G401 (cell line): ENCODE results near the gene ICE1. TPM values are rescaled to one million over a fixed set of nuclear protein-coding genes. Genes with fewer than 3 reads are reported as not detected.
A peak's percentile ranks its signal among the peaks of the same experiment; 100 is the strongest.
"Not testable (repeated sequence)": the region's sequence is repeated elsewhere in the genome, so short reads cannot be mapped to it uniquely, and the experiment has no call there.

Experiments
- DNase-seq: peaks from one replicate; pipeline ENCODE4 v3.0.0-alpha.2; 2015; ENCODE audit warnings: low spot score
- in situ Hi-C: cut with HindIII; loops from 2 replicates; pipeline ENCODE4 v1.10.0; 2016; ENCODE audit warnings: low sequenced_read_pairs, mixed read lengths
- total RNA-seq: library from RNA; depleted of rRNA; stranded (reverse); fragments of >200 nt; shearing (Covaris generic); gene quantifications from 2 replicates; pipeline ENCODE4 v1.2.3, GENCODE V29; 2014; rRNA removed

Gene ICE1, protein sequence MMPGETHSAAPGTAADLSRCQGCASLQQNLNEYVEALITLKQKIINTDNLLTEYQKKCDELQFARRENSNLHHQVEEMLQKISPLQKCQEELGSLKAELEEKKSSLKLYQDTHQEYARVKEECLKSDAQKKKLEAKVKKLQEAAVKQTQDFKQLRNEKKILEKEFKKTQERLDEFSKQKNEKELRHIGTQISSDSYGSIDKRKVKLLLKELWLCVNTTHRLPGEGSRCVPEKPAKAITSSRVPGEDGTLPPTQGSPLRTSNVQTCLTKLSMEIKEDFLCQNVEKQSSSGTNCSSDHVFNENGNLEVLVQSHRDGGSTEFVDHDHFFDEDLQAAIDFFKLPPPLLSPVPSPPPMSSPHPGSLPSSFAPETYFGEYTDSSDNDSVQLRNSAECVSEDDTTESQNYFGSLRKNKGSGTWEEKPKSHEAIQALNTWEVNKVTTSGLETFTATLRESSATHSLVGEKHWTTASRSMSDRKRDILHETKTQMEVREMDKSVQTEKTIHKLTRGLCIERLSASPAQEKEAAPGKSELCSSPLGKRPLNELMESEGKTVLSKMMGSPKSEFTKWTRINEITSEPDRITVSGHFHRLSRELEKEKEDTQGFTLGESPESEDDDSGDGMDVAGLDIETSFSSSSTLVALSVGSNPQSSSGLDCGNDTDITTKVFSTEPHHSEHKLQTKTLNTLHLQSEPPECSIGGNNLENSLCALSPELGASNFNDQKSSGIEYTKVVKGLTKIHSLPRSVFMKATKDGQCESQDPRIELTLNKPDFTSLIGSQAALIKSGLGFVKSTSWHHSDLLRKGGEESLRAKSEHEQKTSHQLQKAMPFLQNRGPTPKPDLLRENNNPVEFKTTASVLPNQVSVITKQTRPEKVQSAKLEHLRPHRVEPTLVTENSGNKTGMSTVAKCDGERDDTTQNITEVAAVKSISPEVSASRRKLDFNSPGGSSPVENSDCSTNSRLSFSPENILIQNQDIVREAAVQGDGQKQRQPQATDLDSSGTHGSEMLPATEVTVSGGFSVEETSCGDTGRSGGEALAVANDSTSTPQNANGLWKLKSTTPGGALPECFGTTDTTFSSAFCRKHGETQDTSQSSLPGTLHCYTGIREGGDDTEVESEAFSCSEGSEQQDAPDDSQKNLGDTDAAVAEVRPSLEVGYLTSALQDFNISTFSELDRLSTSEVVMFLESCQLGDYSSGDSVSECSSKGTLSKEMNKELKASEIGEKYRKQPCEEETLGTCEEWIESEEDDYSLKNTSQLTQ (N-terminal part only)
- 14.1 and 24.3 TPM in 2 replicates for total RNA-seq

DNA sequence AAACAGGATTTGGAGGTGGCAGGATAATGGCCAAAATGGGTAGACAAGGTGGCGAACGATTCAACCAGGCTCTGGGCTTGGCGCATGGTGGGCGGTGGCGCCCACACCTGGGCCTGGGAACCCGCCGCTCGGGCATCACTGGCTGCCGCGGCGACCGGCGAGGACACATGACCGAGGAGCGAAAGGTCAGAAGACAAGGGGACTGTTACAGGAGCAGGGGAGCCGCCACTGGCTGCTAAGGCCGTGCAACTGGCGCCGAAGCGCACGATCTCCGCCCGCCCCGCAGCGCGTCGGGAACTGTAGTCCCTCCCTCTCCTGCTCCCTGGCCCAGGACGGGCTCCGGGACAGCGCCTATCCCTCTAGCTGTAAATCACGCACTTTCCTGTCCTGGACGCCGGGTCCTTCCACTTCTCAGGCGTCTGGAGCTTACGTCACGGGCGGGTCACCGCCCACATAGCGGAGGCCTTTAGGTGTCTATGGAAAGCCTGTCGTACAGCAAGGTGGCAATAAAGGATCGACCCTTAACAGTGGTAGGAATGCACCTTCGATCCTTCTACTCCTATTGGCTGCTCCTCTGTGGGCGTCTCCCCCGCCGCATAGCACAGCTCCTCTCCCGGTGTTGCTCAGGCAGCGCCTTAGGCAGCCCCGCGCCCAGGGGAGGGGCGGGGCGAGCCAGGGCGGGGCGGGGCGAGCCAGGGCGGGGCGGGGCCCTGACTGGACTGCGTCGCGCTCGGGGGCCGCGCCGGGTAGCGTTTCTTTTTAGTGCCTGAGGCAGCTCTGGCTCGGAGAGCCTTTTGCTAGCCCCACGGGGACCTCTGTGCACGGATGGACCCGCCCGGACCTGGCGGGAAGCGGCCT, at the start of gene ICE1:
ICE1 (plus strand) TSS at position 717 of the 858 bp plus-strand sequence. CDS start 239 bp downstream, outside the sequence.
- in situ Hi-C loops: no loop called here
- peak; percentile 99 for DNase-seq

DNA sequence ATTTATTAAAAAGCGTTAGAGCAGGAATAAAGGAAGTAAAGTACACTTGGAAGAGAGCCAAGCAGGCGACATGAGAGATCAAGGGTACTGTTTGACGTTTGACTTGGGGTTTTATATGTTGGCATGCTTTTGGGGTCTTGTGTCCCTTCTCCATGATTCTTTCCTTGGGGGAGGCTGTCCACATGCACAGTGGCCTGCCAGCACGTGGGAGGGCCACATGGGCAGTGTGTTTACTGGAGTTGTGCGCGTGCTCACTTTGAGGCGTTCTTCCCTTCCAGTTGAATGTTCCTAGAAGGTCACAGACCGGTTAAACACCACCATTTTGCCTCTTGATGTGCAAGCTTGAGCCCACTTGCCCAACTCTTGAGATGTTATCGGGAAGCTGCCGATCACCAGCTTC, 49.5 kb upstream of the ICE1 start:
- in situ Hi-C loops: no loop called here
- no peak for DNase-seq

DNA sequence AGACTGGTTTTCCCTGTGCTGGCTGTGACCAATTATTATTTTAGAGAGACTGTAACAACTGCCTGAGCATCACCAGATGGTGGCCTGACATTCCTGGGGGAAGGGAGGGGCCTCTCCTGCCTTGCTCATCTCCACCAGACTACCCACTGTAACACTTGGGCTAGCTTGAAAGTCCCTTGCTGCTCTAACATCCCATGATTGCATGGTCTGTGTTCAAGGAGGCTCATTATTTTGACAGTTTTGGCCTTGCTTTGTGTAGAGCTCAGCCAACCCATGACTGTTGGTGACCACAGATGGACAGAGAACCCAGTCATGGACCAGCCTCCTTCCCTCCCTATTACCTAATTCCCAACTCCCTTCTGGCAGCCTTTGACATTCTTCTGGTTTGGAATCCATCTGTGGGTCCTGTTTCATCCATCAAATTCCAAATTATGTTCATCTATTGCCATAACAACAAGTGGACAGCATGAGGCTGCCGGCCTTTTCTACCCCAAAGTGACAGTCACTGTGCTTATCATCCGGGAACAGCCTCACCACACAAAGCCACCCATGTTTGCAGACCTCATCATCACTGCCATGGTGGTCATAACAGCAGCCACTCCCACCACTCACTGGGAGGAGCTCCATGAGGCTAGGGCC, 49.0 kb upstream of the ICE1 start:
- in situ Hi-C loops: no loop called here
- DNase-seq: no peak

DNA sequence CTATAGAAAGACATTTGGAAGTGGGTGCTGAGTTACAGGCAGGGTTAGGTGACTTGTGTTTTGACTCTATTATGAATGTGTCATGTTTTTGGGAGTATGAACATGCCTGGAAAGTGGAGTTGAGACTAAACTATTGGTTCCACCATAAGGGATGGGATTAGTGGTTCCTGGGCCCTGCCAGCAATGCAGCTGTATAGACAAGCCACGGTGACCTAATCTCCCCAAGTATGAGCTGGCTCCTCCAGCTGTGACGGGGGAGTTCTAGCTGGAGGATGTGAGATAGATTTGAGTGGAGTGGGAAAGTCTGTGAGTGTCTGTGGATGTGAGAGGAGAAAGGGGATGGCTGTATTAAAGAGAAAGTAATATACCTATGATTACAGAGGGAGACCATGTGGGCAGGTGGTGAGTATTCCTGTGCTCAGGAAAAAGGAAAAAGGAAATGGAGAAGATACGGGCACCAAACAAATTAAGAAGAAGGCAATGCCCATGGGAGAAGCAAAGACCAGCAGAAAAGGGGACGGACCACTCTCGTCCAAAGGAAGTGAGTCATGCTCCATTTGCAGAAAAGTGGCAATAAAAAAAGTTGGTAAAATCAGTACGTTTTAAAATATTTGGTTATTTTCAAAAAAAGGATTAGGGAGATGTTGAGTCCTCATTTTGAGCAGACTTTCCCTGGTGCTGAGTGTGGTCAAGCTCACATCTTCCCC, 48.3 kb upstream of the ICE1 start:
- DNase-seq: no peak
- in situ Hi-C loops: no loop called here

DNA sequence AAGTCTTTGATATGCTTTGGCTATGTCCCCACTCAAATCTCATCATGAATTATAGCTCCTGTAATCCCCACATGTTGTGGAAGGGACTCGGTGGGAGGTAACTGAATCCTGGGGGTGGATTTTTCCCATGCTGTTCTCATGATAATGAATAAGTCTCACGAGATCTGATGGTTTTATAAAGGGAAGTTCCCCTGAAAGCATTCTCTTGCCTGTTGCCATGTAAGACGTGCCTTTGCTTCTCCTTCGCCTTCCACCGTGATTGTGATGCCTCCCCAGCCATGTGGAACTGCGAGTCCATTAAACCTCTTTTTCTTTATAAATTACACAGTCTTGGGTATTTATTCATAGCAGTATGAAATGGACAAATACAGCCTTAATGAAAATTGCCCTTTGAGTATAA, 44.7 kb upstream of the ICE1 start:
- in situ Hi-C loops: no loop called here
- DNase-seq: no peak

DNA sequence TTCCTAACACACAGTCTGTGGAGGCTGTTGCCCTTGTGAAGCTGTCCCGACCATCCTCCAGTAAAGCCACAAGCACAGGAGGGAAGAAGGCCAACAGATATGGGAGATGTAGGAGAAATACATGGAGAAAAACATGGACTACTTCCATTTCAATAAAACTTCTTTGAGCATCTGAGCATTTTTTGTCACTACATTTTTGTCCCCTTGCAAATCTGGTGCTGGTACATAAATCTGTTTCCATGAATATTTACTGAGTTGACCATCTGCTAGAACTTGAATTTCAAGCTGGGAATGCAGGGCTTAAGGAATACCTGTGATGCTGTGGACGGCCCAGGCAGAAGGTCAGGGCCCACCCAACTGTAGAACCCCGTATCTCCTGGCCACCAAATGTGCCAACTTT, 43.9 kb upstream of the ICE1 start:
- in situ Hi-C loops: no loop called here
- DNase-seq: peak; percentile 33

DNA sequence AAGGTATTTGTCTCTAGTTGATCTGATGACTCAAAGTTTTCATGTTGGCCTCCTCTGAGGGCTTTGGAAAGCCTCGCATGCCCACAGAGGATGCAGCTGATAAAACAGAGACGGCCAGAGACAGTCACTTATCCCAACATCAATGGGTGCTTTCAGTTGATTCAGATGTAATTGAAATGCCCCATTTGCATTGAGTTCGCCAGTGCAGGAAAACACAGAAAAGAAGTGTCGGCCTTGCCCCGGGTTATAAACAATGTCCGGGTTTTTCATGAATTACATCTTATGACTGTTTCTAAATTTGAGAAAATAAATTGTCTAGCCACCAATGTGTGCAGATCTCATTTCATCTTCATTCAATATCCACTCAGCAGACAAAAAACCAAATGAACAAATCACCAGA, 42.2 kb upstream of the ICE1 start:
- no peak for DNase-seq
- in situ Hi-C loops: no loop called here

DNA sequence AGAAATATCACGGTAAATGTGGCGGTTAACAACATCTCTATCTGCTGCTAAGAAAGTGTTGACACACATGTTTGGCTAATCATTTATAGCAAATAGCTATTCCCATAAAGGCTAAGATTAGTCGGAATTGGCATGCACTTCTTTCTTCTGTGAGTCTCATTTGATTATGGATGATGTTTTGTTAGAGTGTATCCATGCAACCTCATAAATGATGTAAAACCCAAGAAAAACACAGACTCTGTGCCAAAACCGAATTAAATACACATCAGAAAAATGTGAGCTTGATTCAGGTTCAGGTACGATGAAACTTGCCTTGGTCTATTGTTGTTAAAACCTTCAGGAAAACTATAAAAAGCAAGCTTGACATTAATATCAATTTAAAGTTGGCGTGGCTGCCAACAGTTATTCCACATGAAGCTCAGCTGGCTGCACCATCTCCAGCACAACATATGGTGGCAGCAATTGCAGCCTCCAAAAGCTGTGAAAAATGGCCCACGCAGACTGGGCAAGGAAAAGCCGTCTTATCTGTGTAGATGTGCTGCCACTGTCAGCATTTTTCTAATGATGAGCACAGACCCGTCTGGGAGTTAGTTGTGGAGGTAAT, 41.1 kb upstream of the ICE1 start:
- in situ Hi-C loops: no loop called here
- peak; percentile 80 for DNase-seq

DNA sequence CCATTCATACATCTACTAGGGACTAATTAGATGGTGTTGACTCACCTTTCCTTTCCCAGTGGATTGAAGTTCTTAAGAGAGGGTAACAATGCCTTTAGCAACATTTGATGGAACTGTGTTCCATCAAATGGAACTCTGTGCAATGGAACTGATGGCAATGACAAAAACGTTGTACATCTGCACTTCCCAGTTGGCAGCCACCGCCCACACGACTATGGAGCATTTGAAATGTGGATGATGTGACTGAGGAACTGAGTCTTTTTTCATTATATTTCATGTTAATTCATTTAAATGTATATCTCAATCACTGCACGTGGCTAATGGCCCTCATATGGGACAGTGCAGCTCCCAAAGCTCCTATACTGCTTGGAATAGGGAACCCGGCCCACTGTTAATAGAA, 39.0 kb upstream of the ICE1 start:
- DNase-seq: no peak
- in situ Hi-C loops: no loop called here

DNA sequence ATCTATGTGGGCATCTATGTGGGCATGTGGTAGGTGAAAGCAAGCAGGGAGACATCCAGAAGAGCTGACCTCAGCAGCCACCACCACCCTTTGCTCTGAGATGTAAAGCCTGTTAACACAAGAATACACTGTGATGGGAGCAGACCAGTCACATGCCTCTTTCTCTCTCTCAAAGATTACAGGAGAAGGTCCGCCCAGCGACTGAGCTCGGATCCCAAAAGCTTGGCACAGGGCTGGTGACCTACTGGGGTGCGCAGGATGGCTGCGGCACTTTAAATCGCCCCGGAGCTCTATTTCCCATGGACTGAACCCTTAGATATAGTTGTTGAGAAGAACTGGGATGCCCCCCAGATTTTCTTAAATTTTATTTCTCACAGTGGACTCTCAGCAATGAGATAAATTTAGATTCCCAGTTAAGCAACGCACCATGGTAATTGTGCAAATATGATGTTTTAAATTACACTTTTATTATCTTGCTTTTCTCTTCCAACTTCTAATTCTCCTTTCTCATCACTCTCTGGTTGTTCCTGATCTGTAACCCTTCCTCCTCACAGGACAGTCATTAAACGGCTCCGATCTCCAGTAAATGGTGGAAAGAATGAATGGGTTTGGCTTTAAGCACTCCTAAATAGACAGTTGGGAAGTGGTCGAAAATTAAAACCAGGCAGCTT, 37.7 kb upstream of the ICE1 start:
- no peak for DNase-seq
- in situ Hi-C loops: no loop called here

DNA sequence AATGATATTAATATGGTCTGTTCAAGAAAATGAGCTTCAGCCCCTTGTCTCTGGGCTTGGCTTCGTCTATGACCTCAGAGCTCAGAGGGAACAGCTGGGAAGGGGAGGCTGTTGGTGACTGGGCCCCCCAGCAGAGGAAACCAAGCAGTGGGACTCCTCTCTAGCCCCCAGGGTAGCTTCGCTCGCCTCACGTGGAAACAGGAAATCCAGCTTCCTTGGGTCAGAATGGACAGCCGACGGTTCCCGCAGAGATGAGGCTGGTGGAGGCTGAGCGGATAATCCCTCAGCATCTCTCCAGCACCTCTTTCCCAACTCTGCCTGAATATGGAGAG, 37.2 kb upstream of the ICE1 start:
- in situ Hi-C loops: no loop called here
- DNase-seq: no peak

DNA sequence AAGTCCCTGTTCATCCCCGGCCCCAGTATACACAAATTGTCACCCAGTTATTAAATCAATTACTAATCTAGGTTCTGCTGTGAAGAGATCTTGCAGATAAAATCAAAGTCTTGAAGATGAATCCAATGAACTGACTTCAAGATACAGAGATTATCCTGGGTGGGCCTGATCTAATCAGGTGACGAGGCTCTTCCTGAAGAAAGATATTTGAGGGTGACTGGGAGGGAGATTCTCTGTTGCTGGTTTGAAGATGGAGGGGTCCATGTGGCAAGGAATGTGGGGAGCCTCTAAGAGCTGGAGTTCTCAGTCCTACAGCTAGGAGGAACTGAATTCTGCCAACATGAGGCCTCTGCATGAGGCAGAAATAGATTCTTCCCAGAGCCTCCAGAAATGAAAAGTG, 36.1 kb upstream of the ICE1 start:
- in situ Hi-C loops: no loop called here
- DNase-seq: no peak

DNA sequence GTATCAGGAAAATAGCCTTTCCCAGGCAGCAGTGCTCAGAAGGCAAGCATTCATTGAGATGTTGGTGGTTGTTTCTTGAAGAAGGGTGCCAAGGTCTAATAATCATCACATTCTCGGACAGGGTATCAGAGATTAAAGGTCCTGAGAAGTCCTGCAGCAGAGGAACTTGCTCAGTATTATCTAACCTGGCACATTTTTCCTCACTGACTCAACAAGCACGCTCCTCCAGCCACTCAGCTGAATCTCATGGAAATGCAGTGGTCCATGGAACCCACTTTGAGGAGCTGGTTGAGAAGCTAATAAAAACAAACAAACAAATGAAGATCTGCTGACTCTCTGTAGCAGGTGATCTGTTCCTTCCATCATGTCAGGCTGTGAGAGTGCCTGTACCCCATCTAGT, 35.3 kb upstream of the ICE1 start:
- in situ Hi-C loops: no loop called here
- DNase-seq: no peak

DNA sequence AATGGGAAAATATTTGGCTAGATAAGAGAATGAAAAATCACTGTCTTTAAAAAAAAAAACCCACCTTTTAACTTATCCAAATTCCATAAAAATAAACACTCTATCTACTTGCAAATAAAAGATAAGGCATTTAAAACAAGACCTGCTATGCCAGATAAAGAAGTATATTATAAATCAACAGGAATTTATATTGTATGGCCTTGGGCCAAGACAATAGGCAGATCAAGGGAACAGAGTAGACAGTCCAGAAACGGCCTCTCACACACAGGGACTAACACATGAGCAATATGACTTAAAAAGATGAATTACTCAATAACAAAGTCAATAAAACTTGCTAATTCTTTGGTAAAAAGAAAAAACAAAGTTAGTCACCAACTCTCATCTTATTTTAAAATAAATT, 34.7 kb upstream of the ICE1 start:
- no peak for DNase-seq
- in situ Hi-C loops: no loop called here

DNA sequence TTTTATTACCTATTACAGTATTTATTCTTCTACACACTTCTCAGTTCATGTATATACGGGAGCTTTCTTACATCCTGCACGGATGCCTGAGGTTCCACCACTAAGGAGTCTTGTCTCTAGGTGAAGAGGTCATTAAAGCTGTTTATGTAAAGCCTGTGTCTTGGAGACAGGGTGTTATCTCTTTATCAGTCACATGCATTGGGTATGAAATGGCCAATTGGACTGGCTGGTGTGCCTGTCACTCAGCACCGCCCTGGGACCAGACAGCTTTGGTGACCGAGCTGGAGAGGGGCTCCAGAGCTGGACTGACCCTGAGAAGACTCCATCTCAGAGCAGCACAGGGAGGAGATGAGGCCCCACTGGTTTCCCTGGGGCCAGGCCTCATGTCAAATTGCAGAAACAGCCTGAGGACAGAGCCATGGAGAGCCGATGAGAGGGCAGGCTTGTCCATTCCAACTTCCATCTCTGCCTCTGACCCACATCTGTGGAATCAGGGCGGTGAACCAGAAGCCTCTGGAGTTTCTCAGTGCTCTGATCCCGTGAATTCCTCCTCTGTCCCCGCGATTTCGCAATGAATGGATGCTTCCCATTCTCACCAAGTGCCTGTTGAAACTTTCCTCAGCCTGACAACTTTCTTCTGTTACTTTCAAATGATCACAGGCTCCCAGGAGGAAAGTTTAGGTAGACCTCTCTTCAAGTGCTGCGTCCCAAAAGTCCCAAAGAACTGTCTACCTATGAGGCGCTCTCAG, 32.2 kb upstream of the ICE1 start:
- in situ Hi-C loops, DNase-seq: not testable (repeated sequence)

DNA sequence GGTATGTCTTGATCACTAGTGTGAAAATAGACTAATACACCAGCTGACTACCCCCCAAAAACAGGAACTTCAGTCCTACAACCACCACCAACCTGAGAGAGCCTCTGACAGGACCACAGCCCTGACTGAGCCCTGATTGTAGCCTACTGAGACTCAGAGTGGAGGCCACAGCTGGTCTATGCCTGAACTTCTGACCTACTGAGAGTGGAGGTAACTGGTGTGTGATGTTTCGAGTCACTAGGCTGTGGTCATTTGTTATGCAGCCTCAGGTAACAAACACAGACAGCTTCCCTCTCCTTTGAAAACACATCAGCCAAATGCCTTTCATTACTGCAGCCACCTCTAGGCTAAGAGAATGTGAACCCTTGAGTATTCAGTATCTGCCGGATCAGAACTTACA, 30.0 kb upstream of the ICE1 start:
- DNase-seq, in situ Hi-C loops: not testable (repeated sequence)
